HCT116 (cell line): Measurements from ENCODE around the gene CTCF.

Experiments
- CEBPB ChIP-seq: IDR thresholded peaks from 2 replicates; pipeline ENCODE4 v1.6.1; 2012; ENCODE audit warnings: low read depth
- CTCF ChIP-seq, 3 experiments: fragments of 200-600 bp in 1 of 3; sonication (generic) in 1 of 3; IDR thresholded peaks in 2 of 3; conservative IDR thresholded peaks in 1 of 3; 2 replicates each; pipeline ENCODE4 v1.5.1; 2012 to 2017; ENCODE audit warnings: low read depth in 2 of 3, low read length in 2 of 3, antibody characterized with exemption in 1 of 3, borderline replicate concordance in 1 of 3, control low read depth in 1 of 3, mild to moderate bottlenecking in 1 of 3, mixed read lengths in 1 of 3, mixed run types in 1 of 3, moderate library complexity in 1 of 3; ENCODE audit not compliant: insufficient read depth in 1 of 3
- POLR2AphosphoS5 ChIP-seq: IDR thresholded peaks from 2 replicates; pipeline ENCODE4 v1.6.1; 2011; ENCODE audit warnings: mild to moderate bottlenecking, low read depth, low read length, moderate library complexity
- SIN3A ChIP-seq: IDR thresholded peaks from 2 replicates; pipeline ENCODE4 v1.6.1; 2012; ENCODE audit warnings: low read depth
- SP1 ChIP-seq: IDR thresholded peaks from 2 replicates; pipeline ENCODE4 v1.6.1; 2012; ENCODE audit warnings: low read depth
- SRF ChIP-seq: IDR thresholded peaks from 2 replicates; pipeline ENCODE4 v1.6.1; 2012; ENCODE audit warnings: low read depth
- YY1 ChIP-seq: IDR thresholded peaks from 2 replicates; pipeline ENCODE4 v1.6.1; 2011; ENCODE audit warnings: low read length, low read depth, moderate library complexity, mild to moderate bottlenecking; ENCODE audit not compliant: insufficient replicate concordance; ENCODE audit errors: extremely low read depth
- ZFX ChIP-seq: fragments of 450-650 bp; IDR thresholded peaks from 2 replicates; pipeline ENCODE4 v1.6.1; 2017
- ZNF274 ChIP-seq: fragments of 200-500 bp; sonication (Bioruptor generic); IDR thresholded peaks from 2 replicates; pipeline ENCODE4 v1.6.1; 2014; ENCODE audit warnings: mild to moderate bottlenecking, low read depth, low read length, inconsistent platforms

- TF ChIP-seq CEBPB (no peak), POLR2AphosphoS5 (no peak), CTCF (IDR thresholded peaks at IDR 0.05 in 2 of 3, conservative IDR thresholded peaks at IDR 0.05 in 1 of 3; ENCODE audit: borderline replicate concordance in 1 of 3, insufficient read depth in 1 of 3, low read depth in 2 of 3, low read length in 2 of 3) (peak; percentile 66 to 89 (median 77)), SRF (no peak), ZNF274 (no peak), ZFX (no peak), SIN3A (no peak), YY1 (peak; percentile 16), SP1 (no peak)
These were observed 47.9 kb upstream of the CTCF start for GRCh38 chr16:67514382-67514828.
